ENCODE data around the gene CST5. TPM values are rescaled to one million over a fixed set of nuclear protein-coding genes. Genes with fewer than 3 reads are reported as not detected.
"Not testable (repeated sequence)": the region's sequence is repeated elsewhere in the genome, so short reads cannot be mapped to it uniquely, and the experiment has no call there.

CST5 gene
- total RNA-seq, 1 donor from 2014 or later = not detected

DNA sequence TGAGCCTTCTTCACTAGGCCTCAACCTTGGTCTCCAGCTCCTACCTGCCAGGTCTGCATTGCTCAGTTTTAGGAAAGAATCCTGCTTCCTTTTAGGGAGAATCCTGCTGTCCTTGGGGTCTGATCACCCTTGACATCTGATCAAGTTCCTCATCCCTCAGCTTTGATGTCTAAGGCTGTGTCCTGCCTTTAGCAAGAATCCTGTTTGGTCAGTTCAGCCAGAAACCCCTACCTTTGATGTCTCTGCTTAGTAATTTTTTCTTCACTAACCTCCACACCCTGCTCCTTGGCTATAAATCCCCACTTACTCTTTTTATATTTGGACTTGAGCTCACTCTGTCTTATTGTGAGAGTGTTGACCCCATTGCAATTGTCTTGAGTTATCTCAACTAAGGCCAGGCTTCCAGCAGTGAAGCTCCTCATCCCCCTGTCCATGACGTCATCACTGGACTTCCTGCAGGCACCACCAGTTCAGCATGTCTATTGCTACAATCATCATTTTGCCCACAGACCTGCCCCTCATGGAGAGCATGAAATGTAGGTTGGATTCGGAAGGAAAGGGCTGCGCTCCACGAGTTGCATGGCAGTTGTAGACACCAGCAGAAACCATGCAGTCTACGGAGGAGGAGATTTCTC is 4.7 kb upstream of the CST5 start:
- intact Hi-C loops (cut with DNase I) = no loop called here
- Histone ChIP-seq H3K4me3 (no peak overlapping the region), H3K27ac (no peak overlapping the region), H3K27me3 (no peaks in the 10 kb centered on the region), H3K9me3 (no peaks in the 10 kb centered on the region), H3K4me1 (no peaks in the 10 kb centered on the region), H3K36me3 (no peaks in the 10 kb centered on the region)
- no peak for DNase-seq (ENCODE audit: low spot score in 2 of 2)
- TF ChIP-seq, protein P1, sequence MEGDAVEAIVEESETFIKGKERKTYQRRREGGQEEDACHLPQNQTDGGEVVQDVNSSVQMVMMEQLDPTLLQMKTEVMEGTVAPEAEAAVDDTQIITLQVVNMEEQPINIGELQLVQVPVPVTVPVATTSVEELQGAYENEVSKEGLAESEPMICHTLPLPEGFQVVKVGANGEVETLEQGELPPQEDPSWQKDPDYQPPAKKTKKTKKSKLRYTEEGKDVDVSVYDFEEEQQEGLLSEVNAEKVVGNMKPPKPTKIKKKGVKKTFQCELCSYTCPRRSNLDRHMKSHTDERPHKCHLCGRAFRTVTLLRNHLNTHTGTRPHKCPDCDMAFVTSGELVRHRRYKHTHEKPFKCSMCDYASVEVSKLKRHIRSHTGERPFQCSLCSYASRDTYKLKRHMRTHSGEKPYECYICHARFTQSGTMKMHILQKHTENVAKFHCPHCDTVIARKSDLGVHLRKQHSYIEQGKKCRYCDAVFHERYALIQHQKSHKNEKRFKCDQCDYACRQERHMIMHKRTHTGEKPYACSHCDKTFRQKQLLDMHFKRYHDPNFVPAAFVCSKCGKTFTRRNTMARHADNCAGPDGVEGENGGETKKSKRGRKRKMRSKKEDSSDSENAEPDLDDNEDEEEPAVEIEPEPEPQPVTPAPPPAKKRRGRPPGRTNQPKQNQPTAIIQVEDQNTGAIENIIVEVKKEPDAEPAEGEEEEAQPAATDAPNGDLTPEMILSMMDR (IDR thresholded peaks at IDR 0.05) = no peak

DNA sequence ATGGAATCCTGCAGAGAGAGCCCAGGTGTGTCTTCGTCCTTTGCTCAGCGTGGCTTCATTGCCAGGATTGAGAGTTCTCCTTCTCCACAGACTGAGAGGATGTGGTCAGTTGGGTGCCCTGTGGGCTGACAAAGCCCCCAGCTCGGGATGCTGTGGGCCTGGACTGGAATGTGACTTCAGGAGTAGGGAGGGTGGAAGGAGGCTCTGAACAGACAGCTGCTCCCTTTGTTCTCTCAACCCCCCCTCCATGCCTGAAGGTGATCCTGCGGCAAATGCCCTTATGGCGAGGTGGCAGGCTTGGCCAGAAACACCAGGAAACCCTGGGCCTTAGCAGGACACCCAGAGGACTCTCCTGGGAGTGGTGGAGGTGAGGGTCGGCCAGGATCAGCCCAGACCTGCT is 1.8 kb upstream of the CST5 start:
- Histone ChIP-seq H3K4me3 (no peak overlapping the region), H3K4me1 (no peaks in the 10 kb centered on the region), H3K36me3 (no peaks in the 10 kb centered on the region), H3K27ac (no peak overlapping the region), H3K9me3 (no peaks in the 10 kb centered on the region), H3K27me3 (no peaks in the 10 kb centered on the region)
- DNase-seq (ENCODE audit: low spot score in 2 of 2) = no peak
- intact Hi-C loops (cut with DNase I) = no loop called here
- TF ChIP-seq, protein P1 (IDR thresholded peaks at IDR 0.05) = no peak

DNA sequence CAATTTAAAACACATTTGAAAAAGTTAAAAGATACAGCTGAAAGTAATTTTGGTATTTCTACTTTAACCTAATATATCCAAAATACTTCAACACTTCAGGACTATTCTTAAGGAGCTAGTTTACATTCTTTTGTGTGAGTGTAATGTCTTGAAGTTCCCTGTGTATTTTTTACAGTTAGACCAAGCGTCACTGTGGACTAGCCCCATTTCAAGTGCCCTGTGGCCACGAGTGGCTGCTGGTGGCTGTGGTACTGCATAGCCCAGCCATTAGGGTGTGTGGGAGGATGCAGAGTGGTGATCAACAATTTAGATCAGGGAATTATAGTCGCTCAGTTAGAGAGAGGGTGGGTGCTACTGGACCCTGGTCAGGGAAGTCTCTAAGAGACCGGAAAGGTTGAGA is 869 bp upstream of the CST5 start:
- Histone ChIP-seq H3K4me1 (no peaks in the 10 kb centered on the region), H3K36me3 (no peaks in the 10 kb centered on the region), H3K27ac (no peak overlapping the region), H3K4me3 (no peak overlapping the region), H3K9me3 (no peaks in the 10 kb centered on the region), H3K27me3 (no peaks in the 10 kb centered on the region)
- intact Hi-C loops (cut with DNase I) = no loop called here
- DNase-seq (ENCODE audit: low spot score in 2 of 2) = no peak
- TF ChIP-seq, protein P1 (IDR thresholded peaks at IDR 0.05) = no peak

DNA sequence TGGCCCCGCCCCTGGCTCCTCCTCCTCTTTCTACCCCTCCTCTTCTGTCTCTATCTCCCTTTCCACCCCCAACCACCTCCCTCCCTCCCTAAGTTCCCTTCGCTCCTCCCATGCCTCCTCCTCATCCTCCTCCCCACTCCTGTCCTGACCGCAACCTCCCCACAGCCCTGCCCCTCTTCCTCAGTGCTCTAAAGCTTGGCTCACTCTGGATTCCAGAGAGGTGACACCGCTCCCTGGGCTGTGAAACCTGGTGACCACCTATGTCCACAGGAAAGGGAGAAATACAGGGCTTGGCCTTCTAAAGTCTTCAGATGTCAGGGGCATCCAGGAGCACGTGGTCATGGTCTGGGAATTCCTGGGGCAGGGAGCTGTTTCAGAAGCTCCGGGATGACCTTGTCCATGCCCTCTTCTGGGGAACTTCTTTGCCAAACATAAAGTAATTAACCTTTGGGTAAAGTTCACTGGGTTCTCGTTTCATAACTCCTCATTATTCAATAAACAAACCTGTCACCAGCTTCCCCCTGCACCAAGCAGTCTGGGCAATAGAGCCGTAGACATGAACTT is 345 bp upstream of the CST5 start:
- intact Hi-C loops (cut with DNase I) = no loop called here
- Histone ChIP-seq H3K9me3 (no peaks in the 10 kb centered on the region), H3K27me3 (no peaks in the 10 kb centered on the region), H3K27ac (no peak overlapping the region), H3K4me1 (no peaks in the 10 kb centered on the region), H3K4me3 (no peak overlapping the region), H3K36me3 (no peaks in the 10 kb centered on the region)
- DNase-seq (ENCODE audit: low spot score in 2 of 2) = no peak
- TF ChIP-seq, protein P1 (IDR thresholded peaks at IDR 0.05) = no peak

DNA sequence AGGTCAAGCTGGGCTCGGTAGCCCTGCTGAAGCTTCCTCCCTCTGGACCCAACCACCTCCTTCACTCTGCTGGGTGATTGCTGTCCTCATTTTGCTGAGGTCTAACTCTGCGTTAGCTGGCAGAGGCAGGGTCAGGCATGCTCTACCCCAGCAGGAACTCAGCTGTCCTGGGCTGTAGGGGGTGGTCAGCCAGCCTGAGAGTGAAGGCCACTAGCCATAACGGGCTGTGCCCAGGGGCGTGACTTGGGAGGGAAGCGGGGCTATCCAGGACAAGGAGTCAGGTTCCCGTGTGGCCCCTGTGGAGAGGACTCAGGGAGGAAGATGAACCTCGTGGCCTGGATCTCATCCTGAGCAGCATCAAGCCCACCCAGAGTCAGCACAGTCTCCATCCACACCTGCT is 761 bp downstream of the CST5 start:
- Histone ChIP-seq H3K27me3 (no peaks in the 10 kb centered on the region), H3K9me3 (no peaks in the 10 kb centered on the region), H3K36me3 (no peaks in the 10 kb centered on the region), H3K4me3 (no peak overlapping the region), H3K4me1 (no peaks in the 10 kb centered on the region), H3K27ac (no peak overlapping the region)
- TF ChIP-seq, protein P1 (IDR thresholded peaks at IDR 0.05) = no peak
- intact Hi-C loops (cut with DNase I) = no loop called here
- DNase-seq (ENCODE audit: low spot score in 2 of 2) = no peak

DNA sequence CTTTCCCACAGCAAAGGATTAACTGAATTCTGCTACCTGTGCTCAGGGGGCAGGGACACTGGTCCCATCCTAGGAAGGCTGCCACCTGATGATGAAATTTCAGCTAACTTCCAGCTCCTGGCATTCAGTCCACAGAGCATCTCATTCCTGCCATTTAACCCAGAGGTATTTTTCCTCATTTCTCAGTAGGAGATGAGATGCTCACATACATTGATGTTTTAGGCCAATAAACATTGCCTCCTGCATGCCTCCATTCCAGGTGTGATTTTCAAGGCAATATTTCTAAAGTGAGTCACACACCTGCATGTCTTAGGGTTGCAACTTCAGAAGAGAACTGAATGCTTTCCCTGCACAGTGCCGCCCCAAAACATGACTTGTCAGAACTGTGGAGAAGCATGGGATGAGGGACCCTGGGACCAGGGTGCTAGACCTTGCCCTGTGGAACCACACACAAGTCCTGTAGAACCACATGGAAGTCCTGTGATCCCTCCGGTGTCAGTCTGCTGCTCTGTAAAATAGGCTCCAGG is 1.5 kb downstream of the CST5 start:
- intact Hi-C loops (cut with DNase I); H3K4me1 ChIP-seq: not testable (repeated sequence)

More for the DNA sequence above, 1.5 kb downstream of the CST5 start:
- H3K4me3 ChIP-seq; DNase-seq (ENCODE audit: low spot score in 2 of 2); H3K27ac ChIP-seq; H3K9me3 ChIP-seq; H3K36me3 ChIP-seq; H3K27me3 ChIP-seq: not testable (repeated sequence)
